Left forelimb (tissue), 1 donor: Measurements from ENCODE around the gene APBA1.
A peak's percentile ranks its signal among the peaks of the same experiment; 100 is the strongest.

Experiments
- DNase-seq: peaks from one replicate; pipeline ENCODE4 v3.0.0-alpha.2; 2018; ENCODE audit warnings: low spot score

APBA1 gene

GRCh38 chr9:69474821-69475220 is 197.3 kb downstream of the APBA1 start:
- no peak for DNase-seq

GRCh38 chr9:69472101-69472620 is 200.0 kb downstream of the APBA1 start:
- no peak for DNase-seq

GRCh38 chr9:69471433-69471832 is 200.7 kb downstream of the APBA1 start:
- DNase-seq, result no peak

- DNase-seq, result no peak
Observed at GRCh38 chr9:69470186-69470977, 201.8 kb downstream of the APBA1 start.

DNA sequence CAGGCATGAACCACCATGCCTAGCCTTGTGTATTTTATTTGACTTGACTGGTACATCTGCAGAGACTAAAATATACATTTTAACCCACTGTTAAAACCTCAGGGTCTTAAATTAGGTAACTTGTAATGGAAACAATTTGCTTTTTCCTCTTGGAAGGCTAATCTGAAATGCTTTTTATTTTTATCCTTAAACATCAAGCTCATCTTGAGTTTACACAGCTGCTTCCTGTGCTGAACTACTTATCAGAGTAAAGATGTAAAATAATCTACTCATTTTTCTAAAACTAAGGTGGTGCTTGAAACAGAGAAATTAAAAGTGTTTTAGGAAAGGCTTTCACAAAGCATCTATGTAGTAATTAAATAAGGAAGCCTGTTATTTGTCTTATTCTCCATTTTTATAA is 203.0 kb downstream of the APBA1 start:
- no peak for DNase-seq

GRCh38 chr9:69468380-69468779 is 203.8 kb downstream of the APBA1 start:
- DNase-seq, result no peak

DNA sequence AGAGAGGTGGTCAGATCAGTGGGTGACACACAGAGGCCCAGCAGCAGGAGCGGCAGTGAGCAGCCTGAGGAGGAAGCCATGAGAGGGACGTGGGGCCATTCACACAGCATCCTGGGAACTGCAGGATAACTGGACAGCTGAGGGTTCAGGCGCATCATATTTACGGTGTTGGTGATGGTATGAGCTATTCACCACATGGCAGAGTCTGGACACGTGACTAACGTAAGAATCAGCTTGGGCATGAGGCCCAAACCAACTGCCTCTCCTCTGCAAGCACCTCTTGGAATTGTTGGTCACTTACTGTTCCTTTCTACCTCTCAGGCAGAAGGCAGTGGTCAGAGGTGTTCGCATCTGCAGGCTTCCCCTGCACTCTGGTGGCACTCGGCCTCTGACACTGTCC is 206.0 kb downstream of the APBA1 start:
- no peak for DNase-seq

DNA sequence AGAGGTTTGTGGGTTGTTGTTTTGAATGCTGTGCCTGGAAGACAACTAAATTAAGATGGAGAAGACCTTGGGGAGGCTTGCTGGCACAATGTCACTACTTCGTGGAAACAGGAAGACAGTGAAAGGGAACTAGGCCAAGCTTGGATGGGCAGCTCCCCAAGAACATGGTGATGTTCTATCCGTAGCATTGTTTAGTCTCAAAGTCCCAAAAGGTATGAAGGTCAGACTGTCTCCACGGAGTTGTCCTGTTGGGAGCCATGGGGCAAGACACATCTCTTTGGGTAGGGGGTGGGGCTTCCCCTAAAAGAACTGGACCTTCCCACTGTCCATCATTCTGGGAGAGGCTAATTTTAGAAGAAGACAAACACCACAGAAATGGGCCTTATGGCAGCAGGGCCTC is 206.7 kb downstream of the APBA1 start:
- no peak for DNase-seq

GRCh38 chr9:69463497-69464068 is 208.6 kb downstream of the APBA1 start:
- no peak for DNase-seq

DNA sequence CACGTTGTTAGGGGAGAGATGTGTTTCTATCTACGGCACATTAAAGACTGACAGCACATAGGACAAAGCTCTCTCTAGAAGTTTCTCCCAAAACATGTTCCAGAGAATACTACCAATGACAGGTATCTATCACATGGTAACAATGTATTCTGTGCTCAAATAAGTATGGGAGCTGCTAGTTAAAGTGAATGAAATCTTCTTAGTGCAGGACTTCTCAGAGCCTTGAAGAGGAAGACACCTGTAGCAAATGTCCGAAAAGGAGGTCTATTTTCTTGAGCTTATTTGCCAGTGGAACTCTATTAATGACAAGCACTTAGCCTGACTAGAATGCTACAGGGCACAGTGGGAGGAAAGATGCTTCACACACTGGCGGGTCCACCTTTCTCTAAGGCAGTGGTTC is 209.8 kb downstream of the APBA1 start:
- no peak for DNase-seq

DNA sequence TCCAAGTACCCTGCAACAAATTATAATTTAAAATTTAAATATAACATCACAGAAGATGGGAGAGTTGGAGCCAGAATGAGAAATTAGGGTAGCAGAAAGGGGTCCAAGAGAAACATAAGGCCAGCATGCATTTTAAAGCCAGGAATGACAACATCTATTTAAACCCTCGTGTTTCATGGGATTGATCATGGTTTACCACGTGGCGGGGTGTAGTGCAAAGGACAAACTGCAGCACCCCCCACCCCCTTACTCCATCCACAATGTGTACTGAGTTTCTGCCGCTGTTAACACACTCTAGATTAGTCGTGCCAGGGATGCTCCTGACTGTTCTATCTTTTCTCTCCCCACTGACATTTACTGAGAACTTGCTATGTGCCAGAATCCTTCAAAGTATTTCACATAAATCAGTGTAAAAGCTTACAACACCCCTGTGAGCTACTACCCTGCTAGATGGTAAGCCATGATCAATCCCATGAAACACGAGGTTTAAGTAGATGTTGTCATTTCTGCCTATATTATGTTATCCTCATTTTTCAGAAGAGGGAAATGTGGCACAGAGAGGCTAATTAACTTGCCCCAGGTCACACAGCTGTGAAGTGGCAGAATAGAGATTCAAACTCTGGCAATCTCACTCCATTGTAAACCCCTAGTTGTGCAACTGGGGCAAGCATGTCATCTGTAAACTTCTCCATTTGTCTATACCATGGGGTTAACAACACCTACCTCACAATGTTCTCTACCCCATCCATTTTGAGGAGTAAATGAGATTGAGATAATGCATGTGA is 210.9 kb downstream of the APBA1 start:
- no peak for DNase-seq

DNA sequence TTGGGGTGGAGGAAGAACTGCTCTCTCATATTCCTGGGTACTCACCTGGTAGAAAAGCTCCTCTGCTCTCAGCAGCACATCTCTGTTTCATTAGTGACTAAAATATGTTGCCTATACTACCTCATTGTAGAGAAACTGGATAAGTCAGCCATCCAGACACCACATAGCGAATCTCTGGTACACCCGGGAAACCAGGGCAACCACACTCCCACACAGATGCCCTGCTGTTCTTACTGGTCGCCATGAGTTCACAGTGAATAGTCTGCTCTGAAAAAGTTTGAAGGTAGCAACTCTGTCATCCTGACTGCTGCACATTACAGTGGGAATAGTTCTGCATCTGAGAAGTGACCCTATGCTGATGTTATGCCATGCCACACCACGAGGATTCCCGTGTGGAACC is 212.2 kb downstream of the APBA1 start:
- no peak for DNase-seq

- no peak for DNase-seq
Observed at GRCh38 chr9:69458176-69458575, 214.0 kb downstream of the APBA1 start.

- no peak for DNase-seq
Observed at GRCh38 chr9:69456201-69456600, 216.0 kb downstream of the APBA1 start.

DNA sequence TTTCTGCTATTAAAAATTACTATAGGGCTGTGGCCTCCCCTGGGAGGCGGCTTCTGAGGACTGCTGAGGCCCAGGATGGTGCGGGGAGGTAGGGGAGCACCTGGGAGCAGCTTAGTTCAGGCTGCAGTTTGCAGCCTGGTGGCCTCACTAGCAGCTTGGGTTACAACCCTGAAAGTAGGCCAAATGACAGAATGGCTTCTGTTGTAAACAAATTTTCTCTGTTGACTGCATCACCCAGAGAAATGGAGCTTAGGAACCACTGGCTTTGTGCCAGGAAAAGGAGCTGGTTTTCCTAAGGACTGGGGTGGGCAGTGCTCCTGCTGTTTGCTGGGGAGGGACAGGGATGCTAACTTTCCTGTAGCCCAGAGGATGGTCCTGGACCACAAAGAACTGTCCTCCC is 216.9 kb downstream of the APBA1 start:
- DNase-seq, result no peak

DNA sequence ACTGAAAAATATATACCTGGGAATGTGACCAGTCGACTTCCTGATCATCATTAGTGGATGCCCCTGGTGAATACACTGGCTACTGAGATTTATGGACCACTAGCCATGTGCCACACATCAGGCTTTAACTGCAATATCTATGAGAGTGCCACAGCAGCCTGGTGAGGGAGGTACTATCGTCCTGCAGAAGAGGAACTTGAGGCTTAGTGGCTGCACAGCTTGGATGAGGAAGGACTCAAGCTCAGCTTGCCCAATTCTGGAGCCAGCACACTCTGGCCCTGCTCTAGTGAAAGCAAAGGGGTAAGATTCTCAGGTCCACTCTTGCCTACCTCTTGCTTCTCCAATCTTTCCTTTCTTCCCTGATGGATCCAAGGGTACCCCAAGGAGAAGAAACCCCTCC is 217.8 kb downstream of the APBA1 start:
- no peak for DNase-seq

DNA sequence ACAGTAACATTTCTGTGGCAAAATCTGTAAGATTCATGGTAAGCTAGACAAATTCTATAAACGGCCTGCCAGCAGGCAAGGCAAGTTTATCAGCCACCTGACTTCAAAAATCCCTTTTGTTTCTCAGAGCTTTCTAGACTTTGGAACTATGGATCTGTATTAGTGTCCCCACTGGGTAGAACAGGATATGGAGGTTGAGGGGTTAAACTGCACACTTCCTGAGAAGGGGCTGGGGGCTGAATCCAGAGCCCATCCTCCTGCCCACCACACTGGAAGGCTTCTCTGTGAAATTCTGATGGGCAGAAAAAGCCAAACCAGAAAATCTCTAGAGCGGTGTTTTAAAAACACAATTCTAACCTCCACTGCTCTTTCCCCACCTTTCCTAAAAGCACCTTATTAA is 218.4 kb downstream of the APBA1 start:
- no peak for DNase-seq

DNA sequence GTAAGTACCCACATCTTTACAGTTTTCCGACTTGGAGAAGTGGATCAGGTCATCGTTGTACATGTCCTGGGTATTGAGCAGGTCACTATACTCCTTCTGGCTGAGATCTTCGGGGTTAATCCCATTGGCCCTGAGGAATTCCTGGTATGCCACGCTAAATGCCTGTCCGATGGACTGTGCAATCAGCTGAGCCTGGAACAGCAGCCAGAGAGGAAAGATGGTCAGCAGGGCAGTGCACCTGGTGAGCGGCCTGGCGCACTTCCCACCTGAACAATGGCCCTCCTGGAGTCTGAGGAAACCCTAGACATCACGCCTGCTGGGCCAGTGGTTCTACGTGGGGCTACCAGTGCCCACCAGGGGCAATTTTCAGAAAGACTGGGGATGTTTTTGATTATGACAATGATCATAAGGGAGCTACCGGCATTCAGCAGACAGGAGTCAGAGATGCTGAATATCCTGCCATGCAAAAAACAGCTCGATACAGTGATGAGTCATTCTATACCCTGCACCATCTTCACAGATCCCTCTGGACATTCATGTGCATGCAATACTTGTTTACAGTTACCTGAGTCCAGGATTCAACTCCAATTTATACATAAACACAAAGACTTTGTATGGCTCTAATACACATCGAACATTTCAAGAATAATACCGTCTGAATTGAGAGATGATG is 219.9 kb downstream of the APBA1 start:
- peak; percentile 30 for DNase-seq

- DNase-seq, result peak; percentile 14
Observed at GRCh38 chr9:69446496-69446895, 225.7 kb downstream of the APBA1 start.

GRCh38 chr9:69445251-69445650 is 226.9 kb downstream of the APBA1 start:
- DNase-seq, result no peak

- no peak for DNase-seq
Observed at GRCh38 chr9:69444791-69445190, 227.4 kb downstream of the APBA1 start.

- no peak for DNase-seq
Observed at GRCh38 chr9:69444021-69444420, 228.2 kb downstream of the APBA1 start.
